GM13977 (cell line): ENCODE measurements around the gene ZFAND3.

Experiments
- DNase-seq: peaks from one replicate; pipeline ENCODE4 v3.0.0; 2012; ENCODE audit warnings: low spot score
- in situ Hi-C: fragments of 300-500 bp; cut with MboI; formaldehyde crosslinking; loops from one replicate; pipeline ENCODE4 v1.12.0; 2022; ENCODE audit warnings: low sequenced_read_pairs, low pct_unique_long_range_greater_than_20kb, mixed read lengths, inconsistent platforms; ENCODE audit not compliant: unreplicated experiment
- TF ChIP-seq, protein P1 (sequence below): IDR thresholded peaks from 2 replicates; pipeline ENCODE4 v1.5.1; 2012; ENCODE audit warnings: mild to moderate bottlenecking, control low read depth; ENCODE audit not compliant: insufficient read depth; ENCODE audit errors: extremely low read depth, missing control alignments

Gene ZFAND3

DNA sequence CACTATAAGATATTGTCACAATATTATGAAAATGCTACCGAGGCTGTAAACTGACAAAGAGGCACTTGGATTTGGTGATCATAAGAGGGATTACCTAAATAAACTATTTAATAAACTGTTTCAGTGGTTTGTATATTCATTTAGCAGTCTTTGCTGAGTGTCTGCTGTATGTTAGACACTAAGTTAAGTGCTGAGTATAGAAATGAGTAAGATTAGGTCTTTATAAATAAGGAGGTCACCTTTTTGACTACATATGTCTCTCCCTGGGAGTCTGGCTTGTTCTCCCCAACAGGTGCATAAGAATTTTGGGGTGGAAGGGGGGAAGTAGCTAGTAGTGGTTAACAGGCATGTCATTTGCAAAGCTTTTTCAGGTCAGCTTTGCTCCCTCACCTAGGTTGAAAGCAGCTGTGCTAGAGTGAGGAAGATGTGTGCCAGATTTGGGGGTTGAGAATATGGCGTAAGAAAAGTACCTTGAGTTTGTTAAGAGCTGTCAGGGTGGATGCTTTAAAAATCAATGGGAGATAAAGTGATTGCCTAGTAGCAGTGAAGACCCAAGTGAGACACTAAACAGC lies 246.3 kb downstream of the ZFAND3 start:
- DNase-seq, result peak; percentile 12
- in situ Hi-C loops, result no loop called here
- TF ChIP-seq, protein P1, sequence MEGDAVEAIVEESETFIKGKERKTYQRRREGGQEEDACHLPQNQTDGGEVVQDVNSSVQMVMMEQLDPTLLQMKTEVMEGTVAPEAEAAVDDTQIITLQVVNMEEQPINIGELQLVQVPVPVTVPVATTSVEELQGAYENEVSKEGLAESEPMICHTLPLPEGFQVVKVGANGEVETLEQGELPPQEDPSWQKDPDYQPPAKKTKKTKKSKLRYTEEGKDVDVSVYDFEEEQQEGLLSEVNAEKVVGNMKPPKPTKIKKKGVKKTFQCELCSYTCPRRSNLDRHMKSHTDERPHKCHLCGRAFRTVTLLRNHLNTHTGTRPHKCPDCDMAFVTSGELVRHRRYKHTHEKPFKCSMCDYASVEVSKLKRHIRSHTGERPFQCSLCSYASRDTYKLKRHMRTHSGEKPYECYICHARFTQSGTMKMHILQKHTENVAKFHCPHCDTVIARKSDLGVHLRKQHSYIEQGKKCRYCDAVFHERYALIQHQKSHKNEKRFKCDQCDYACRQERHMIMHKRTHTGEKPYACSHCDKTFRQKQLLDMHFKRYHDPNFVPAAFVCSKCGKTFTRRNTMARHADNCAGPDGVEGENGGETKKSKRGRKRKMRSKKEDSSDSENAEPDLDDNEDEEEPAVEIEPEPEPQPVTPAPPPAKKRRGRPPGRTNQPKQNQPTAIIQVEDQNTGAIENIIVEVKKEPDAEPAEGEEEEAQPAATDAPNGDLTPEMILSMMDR, result no peak

DNA sequence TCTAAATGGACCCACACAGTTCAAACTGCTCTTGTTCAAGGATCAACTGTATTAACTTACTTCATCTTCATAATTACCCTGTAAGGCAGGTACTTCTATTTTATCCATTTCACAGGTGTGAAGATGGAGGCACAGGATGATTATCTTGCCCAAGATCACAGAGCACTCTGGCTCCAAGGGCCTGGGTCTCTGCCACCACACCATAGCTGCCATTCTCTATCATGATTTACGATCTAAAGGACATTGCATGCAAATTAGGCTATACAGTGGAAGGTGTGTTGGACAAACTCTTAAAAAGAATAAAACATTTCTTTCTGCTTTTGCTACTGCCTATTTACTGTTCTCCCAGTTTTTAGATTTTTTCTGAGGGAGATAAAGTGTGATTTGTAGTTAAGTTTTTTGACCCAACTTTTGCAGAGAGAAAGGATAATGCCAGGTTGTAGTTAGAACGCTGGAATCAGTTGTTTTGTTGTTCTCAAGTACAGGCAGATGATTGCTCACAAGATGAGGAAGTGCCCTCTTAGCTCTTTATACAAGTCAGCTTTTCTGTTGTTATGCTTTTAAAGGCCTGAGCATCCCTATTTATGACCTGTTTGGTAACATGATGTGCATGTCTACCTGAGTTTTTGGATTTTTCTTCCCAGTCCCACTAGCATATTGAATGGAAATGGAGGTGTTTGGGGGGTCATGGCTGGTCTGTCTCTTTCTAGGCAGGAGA lies 247.9 kb downstream of the ZFAND3 start:
- no peak for DNase-seq
- TF ChIP-seq, protein P1, result no peak
- in situ Hi-C loops, result no loop called here

DNA sequence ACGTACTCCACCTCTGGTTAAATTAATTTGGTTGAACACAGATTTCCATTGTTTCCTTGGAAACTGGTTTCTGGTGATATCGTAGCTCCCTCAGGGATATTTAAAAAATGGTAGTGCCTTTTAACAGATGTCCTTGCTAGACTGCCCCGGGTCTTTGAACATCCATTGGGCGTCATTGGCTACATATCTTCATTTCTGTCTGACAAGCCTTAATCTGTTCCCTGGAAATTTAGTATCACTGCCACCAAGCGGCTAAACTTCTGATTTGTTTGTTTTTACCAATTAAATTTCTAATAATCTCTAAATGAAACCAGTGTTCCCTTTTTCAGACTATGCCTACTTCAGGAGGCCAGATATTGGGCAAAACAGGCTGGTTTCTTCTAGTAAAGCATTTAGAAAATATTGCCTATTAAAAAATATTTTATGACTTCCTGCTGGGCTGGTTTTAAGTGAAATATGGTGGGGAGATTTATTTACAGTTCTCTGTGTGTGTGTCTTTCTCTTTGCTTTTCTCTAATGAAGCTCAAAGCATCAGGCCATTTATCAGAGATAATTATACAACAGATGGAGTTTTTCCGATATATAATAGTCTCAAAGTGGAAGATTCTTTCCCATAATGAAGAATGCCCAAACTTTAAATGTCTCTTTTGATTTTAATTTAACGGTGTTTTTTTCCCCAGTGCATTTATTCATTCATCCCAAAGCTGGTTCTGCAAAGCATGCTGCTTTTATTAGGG lies 249.5 kb downstream of the ZFAND3 start:
- in situ Hi-C loops, result no loop called here
- TF ChIP-seq, protein P1, result peak; percentile 11
- no peak for DNase-seq

DNA sequence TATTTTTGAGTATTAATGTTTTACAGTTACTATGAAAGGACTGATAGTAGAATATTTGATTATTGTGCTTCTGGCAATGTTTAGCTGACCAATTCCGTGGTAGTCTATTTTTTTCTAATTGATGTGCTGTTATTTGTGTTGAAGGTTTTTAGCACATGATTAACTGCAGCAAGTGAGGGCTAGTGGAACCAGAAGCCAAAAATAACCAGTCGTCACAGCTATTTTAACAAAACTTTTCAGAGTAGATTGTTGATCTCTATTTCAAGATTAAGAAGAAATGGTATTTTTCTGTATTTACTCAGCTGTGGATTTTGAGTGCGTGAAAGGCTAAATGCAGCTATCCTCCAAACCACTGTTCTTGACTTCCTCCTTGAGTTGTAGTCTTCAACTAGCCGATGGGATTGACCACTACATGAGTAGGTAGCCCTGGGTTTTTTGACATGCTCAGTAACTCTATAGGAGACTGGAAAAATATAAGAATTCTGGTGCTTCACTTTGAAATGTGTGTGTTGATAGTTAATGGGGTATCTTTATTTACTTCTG lies 258.0 kb downstream of the ZFAND3 start:
- no peak for DNase-seq
- in situ Hi-C loops, result no loop called here
- TF ChIP-seq, protein P1, result no peak

DNA sequence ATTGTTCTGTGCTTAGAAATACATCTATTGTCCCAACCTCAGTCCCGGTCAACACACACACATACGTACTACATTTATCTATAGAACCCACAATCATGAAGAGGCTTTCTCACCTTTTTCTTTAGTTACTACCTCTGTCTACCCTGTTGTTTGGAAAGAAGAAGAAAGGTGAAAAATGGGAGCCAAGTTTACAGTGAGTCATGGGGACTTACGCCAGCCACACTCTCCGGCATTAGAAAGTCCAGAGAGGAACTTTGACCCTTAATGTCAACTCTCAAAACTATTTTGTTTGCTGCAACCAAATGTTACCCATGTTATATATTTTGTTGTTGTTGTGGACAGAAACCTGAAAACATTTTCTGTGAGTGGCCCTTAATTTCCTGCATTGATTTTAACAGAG lies 259.1 kb downstream of the ZFAND3 start:
- in situ Hi-C loops, result no loop called here
- DNase-seq, result no peak
- TF ChIP-seq, protein P1, result no peak

DNA sequence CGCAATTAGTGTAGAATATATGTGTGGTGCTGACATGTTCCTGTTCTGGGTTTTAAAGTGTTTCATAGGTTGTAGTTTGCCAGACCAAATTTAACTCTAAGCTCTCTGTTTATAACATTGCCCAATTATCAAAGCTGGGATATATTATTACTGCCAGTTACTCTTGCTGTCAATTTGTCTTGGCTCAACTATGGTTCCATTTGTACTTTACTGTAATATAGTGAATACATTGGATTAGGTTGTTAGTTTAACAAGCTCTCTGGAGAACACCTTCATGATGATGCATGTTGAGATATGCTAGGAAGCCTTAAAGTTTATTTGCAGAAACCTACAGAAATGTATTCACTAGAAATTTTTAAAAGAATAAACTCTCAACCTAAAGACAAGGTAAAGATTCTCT lies 259.6 kb downstream of the ZFAND3 start:
- in situ Hi-C loops, result no loop called here
- DNase-seq, result no peak
- TF ChIP-seq, protein P1, result no peak
